Body of pancreas (tissue), 4 donors: ENCODE data around the gene ACOT7. TPM values are rescaled to one million over a fixed set of nuclear protein-coding genes. Genes with fewer than 3 reads are reported as not detected.
"Not testable (repeated sequence)": the region's sequence is repeated elsewhere in the genome, so short reads cannot be mapped to it uniquely, and the experiment has no call there.

Experiments used
- ATAC-seq: fragments of 150-250 bp; one replicate; pipeline ENCODE4 v1.9.1; 2016
- DNase-seq, 4 donors: peaks; one replicate each; pipeline ENCODE4 v3.0.0-alpha.2; 2019
- H3K27ac ChIP-seq, 4 donors: fragments of 200-600 bp; sonication (generic); 1 replicate in 3 of 4; 2 replicates in 1 of 4; pipeline versions ENCODE4 v1.5.1 to v1.6.1; 2016 to 2019; ENCODE audit warnings: mild to moderate bottlenecking in 1 of 4, mixed read lengths in 1 of 4, moderate library complexity in 1 of 4
- H3K27me3 ChIP-seq, 2 donors: fragments of 200-600 bp; sonication (generic); one replicate each; pipeline ENCODE4 v1.6.0; 2016; ENCODE audit warnings: mild to moderate bottlenecking in 1 of 2
- H3K36me3 ChIP-seq, 2 donors: fragments of 200-600 bp; sonication (generic); replicated peaks in 1 of 2; 2 replicates each; pipeline ENCODE4 v1.5.1; 2016; ENCODE audit warnings: low read depth in 2 of 2; ENCODE audit not compliant: insufficient read depth in 1 of 2
- H3K4me1 ChIP-seq: fragments of 200-600 bp; sonication (generic); one replicate; pipeline ENCODE4 v1.6.0; 2016
- H3K4me3 ChIP-seq, 2 donors: fragments of 200-600 bp; sonication (generic); 1 replicate in 1 of 2; 2 replicates in 1 of 2; pipeline ENCODE4 v1.5.1; 2016 to 2019
- H3K9me3 ChIP-seq, 3 donors: fragments of 200-600 bp; sonication (generic); 1 replicate in 2 of 3; 2 replicates in 1 of 3; pipeline ENCODE4 v1.5.1; 2016
- POLR2A ChIP-seq, 3 donors: fragments of 450-650 bp; IDR thresholded peaks; one replicate each; pipeline ENCODE4 v1.6.1; 2016; ENCODE audit warnings: antibody characterized with exemption in 3 of 3, mild to moderate bottlenecking in 2 of 3
- WGBS, 2 donors: methylation state at CpG; one replicate each; pipeline ENCODE4 v1.1.5; 2017; 5-methylcytosine and 5-hydroxymethylcytosine counted together
- intact Hi-C: fragments of 100-400 bp; cut with DNase I; formaldehyde crosslinking; loops from one replicate; pipeline ENCODE4 v1.15.1; 2023
- total RNA-seq, 2 donors: library from RNA; depleted of rRNA; stranded (reverse); fragments of >200 nt; gene quantifications; one replicate each; pipeline ENCODE4 v1.1.0, GENCODE V29; 2016
- TF ChIP-seq, protein P1 (sequence below), 7 experiments: fragments of 450-650 bp in 4 of 7; fragments of 200-600 bp in 3 of 7; sonication (generic) in 3 of 7; IDR thresholded peaks; one replicate each; pipeline ENCODE4 v1.5.1; 2016 to 2019; ENCODE audit warnings: antibody characterized with exemption in 7 of 7

Gene ACOT7
- total RNA-seq, 2 donors from 2014 or later = 6.0 to 33.0 TPM

- Histone ChIP-seq H3K4me1 (no peaks in the 10 kb centered on the region), H3K27me3 (no peaks in the 10 kb centered on the region), H3K27ac (no peak overlapping the region), H3K9me3 (no peaks in the 10 kb centered on the region), H3K36me3 (no peaks in the 10 kb centered on the region), H3K4me3 (no peak overlapping the region)
- intact Hi-C loops = no loop called here
- no peak for ATAC-seq
- 88 to 90% methylated on average over 12 of the region's 12 CpGs for WGBS, 2 donors
- no peak for DNase-seq
- TF ChIP-seq, protein P1, sequence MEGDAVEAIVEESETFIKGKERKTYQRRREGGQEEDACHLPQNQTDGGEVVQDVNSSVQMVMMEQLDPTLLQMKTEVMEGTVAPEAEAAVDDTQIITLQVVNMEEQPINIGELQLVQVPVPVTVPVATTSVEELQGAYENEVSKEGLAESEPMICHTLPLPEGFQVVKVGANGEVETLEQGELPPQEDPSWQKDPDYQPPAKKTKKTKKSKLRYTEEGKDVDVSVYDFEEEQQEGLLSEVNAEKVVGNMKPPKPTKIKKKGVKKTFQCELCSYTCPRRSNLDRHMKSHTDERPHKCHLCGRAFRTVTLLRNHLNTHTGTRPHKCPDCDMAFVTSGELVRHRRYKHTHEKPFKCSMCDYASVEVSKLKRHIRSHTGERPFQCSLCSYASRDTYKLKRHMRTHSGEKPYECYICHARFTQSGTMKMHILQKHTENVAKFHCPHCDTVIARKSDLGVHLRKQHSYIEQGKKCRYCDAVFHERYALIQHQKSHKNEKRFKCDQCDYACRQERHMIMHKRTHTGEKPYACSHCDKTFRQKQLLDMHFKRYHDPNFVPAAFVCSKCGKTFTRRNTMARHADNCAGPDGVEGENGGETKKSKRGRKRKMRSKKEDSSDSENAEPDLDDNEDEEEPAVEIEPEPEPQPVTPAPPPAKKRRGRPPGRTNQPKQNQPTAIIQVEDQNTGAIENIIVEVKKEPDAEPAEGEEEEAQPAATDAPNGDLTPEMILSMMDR (IDR thresholded peaks at IDR 0.05) = no peak
- TF ChIP-seq POLR2A (IDR thresholded peaks at IDR 0.05) = no peak
Observed at GRCh38 chr1:6314503-6314902, 79.1 kb downstream of the ACOT7 start.

DNA sequence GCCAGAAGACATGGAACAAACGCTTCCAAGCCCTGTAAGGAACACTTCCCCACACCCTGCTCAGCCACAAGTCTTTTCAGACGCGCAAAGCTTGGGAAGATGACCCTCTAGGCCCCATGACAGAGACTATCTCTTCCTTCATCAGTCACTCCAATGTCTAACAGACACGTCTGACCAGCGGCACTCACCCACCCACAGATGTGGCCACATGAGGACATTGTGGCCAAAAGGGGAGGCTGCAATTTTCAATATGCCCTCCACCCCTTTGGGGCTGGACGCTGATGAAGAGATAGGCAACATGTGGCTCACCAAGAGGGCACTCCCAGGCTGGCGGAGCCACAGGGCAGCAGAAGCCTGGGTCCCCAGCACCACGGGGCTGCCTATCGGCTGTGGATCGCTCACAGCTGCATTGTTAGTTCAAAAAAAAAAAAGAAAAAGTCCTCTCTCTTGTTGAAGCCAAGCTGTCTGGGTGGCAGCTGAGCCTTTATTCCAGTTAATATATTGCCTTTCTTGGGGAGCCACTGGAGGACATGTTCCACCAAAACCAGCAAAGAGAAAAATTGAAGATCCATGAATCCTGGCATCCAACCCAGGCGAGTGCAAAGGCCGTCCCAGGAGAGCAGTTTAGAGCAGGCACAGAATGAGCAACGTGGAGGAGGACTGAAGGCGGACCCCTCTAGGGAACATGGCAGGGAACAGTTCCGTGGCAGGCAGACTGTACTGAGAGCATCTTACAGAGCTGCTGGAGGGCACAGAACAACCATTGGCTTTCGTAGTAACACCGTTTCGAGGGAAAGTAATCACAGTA, 80.0 kb downstream of the ACOT7 start:
- no peak for TF ChIP-seq POLR2A (IDR thresholded peaks at IDR 0.05)
- TF ChIP-seq, protein P1 (IDR thresholded peaks at IDR 0.05) = no peak
- 88 to 91% methylated on average over 17 to 18 of the region's 18 CpGs for WGBS, 2 donors
- no peak for ATAC-seq
- Histone ChIP-seq H3K4me1 (no peaks in the 10 kb centered on the region), H3K9me3 (no peaks in the 10 kb centered on the region), H3K4me3 (no peak overlapping the region), H3K27me3 (no peaks in the 10 kb centered on the region), H3K27ac (no peak overlapping the region), H3K36me3 (no peaks in the 10 kb centered on the region)
- DNase-seq = no peak
- intact Hi-C loops = no loop called here

- TF ChIP-seq POLR2A (IDR thresholded peaks at IDR 0.05) = no peak
- H3K27me3 ChIP-seq = no peaks in the 10 kb centered on the region
- H3K9me3 ChIP-seq = no peaks in the 10 kb centered on the region
- H3K27ac ChIP-seq = no peak overlapping the region
- no peak overlapping the region for H3K4me3 ChIP-seq
- ATAC-seq = no peak
- no peaks in the 10 kb centered on the region for H3K4me1 ChIP-seq
- WGBS, 2 donors = 88 to 94% methylated on average over 4 to 8 of the region's 9 CpGs
- DNase-seq = no peak
- H3K36me3 ChIP-seq = no peaks in the 10 kb centered on the region
- intact Hi-C loops = no loop called here
Observed at GRCh38 chr1:6310116-6310848, 83.3 kb downstream of the ACOT7 start.

DNA sequence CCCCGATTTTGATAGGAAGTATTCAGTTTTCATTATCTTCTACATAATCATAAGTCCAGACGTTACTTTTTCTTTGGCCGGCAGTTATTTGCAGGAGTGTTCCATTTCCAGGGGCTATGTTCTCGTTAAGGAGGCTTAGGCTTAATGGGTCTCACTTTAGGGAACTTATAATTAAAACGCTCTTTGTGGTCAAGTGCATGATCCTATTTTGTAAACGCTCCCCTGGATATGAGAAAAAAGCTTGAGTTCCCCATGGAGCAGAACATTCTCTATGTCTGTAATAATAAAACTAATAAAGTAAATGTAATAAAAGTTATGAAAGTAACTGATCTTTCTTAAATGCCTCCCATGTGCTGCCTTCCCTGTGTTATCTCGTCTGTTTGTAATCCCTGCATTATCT, 84.0 kb downstream of the ACOT7 start:
- no peak for ATAC-seq
- no peak for TF ChIP-seq POLR2A (IDR thresholded peaks at IDR 0.05)
- TF ChIP-seq, protein P1 (IDR thresholded peaks at IDR 0.05) = no peak
- intact Hi-C loops = no loop called here
- H3K4me1 ChIP-seq = no peaks in the 10 kb centered on the region
- H3K27ac ChIP-seq = no peak overlapping the region
- H3K9me3 ChIP-seq = no peaks in the 10 kb centered on the region
- no peaks in the 10 kb centered on the region for H3K36me3 ChIP-seq
- H3K27me3 ChIP-seq = no peaks in the 10 kb centered on the region
- WGBS, 2 donors = 76 to 81% methylated on average over 7 of the region's 7 CpGs
- H3K4me3 ChIP-seq = no peak overlapping the region
- DNase-seq = no peak

DNA sequence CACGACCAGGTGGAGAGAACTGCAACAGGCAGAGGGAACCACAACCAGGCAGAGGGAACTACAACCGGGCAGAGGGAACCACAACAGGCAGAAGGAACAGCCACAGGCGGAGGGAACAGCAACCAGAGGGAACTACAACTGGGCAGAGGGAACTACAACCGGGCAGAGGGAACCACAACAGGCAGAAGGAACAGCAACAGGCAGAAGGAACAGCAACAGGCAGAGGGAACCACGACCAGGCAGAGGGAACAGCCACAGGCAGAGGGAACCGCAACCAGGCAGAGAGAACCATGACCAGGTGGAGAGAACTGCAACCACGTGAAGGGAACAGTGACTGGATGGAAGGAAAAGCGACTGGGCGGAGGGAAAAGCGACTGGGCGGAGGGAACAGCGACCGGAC, 85.1 kb downstream of the ACOT7 start:
- Histone ChIP-seq H3K27ac (no peak overlapping the region), H3K9me3 (no peaks in the 10 kb centered on the region), H3K4me1 (no peaks in the 10 kb centered on the region), H3K4me3 (no peak overlapping the region), H3K36me3 (no peaks in the 10 kb centered on the region), H3K27me3 (no peaks in the 10 kb centered on the region)
- intact Hi-C loops = no loop called here
- no peak for DNase-seq
- WGBS, 2 donors = 83 to 91% methylated on average over 13 of the region's 13 CpGs
- TF ChIP-seq, protein P1 (IDR thresholded peaks at IDR 0.05) = no peak
- TF ChIP-seq POLR2A (IDR thresholded peaks at IDR 0.05) = no peak
- no peak for ATAC-seq

DNA sequence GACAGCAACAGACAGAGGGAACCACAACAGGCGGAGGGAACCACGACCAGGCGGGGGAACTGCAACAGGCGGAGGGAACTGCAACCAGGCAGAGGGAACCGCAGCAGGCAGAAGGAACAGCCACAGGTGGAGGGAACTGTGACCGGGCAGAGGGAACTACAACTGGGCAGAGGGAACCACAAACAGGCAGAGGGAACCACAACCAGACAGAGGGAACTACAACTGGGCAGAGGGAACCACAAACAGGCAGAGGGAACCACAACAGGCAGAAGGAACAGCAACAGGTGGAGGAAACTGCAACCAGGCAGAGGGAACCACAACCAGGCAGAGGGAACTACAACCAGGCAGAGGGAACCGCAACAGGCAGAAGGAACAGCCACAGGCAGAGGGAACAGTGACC, 85.9 kb downstream of the ACOT7 start:
- H3K4me1 ChIP-seq, H3K27me3 ChIP-seq, DNase-seq, H3K4me3 ChIP-seq, H3K9me3 ChIP-seq, intact Hi-C loops, H3K27ac ChIP-seq, H3K36me3 ChIP-seq, ATAC-seq: not testable (repeated sequence)
- 91 to 92% methylated on average over 7 of the region's 7 CpGs for WGBS, 2 donors
